Breast epithelium (tissue), 4 donors: ENCODE data around the gene ZNFX1. TPM values are rescaled to one million over a fixed set of nuclear protein-coding genes. Genes with fewer than 3 reads are reported as not detected.

Experiments used
- DNase-seq, 2 donors: peaks; one replicate each; pipeline ENCODE4 v3.0.0-alpha.2; 2019; ENCODE audit warnings: low spot score in 2 of 2
- H3K27ac ChIP-seq, 2 donors: fragments of 200-600 bp; sonication (generic) in 1 of 2; one replicate each; pipeline ENCODE4 v1.5.1; 2016 to 2019; ENCODE audit warnings: mild to moderate bottlenecking in 1 of 2
- H3K27me3 ChIP-seq, 2 donors: fragments of 200-600 bp; sonication (generic) in 1 of 2; one replicate each; pipeline versions ENCODE4 v1.5.1 to v1.6.0; 2017 to 2019; ENCODE audit warnings: control low read depth in 1 of 2, mild to moderate bottlenecking in 1 of 2
- H3K36me3 ChIP-seq: fragments of 200-600 bp; one replicate; pipeline ENCODE4 v1.5.1; 2019
- H3K4me1 ChIP-seq, 2 donors: fragments of 200-600 bp; sonication (generic); one replicate each; pipeline ENCODE4 v1.5.1; 2016 to 2019; ENCODE audit warnings: control low read depth in 1 of 2
- H3K4me3 ChIP-seq, 3 donors: fragments of 200-600 bp; sonication (generic); 1 replicate in 2 of 3; 2 replicates in 1 of 3; pipeline ENCODE4 v1.5.1; 2016 to 2019; ENCODE audit warnings: mild to moderate bottlenecking in 3 of 3, moderate library complexity in 2 of 3
- H3K9me3 ChIP-seq, 2 donors: fragments of 200-600 bp; sonication (generic) in 1 of 2; one replicate each; pipeline ENCODE4 v1.5.1; 2016 to 2019; ENCODE audit warnings: control low read depth in 1 of 2
- POLR2A ChIP-seq: fragments of 450-650 bp; IDR thresholded peaks from one replicate; pipeline ENCODE4 v1.6.1; 2016; ENCODE audit warnings: antibody characterized with exemption, mild to moderate bottlenecking, moderate library complexity
- POLR2AphosphoS5 ChIP-seq, 3 donors: sonication (generic); formaldehyde crosslinking; IDR thresholded peaks; one replicate each; pipeline ENCODE4 v1.6.1; 2017; ENCODE audit warnings: antibody characterized with exemption in 3 of 3
- intact Hi-C: fragments of 100-400 bp; cut with DNase I; formaldehyde crosslinking; loops from one replicate; pipeline ENCODE4 v1.15.1; 2023; ENCODE audit warnings: low total_unique reads
- total RNA-seq, 3 donors: library from RNA; depleted of rRNA; stranded (reverse); fragments of >200 nt; gene quantifications; one replicate each; pipeline ENCODE4 v1.1.0, GENCODE V29; 2016
- TF ChIP-seq, protein P1 (sequence below), 3 donors: fragments of 450-650 bp; IDR thresholded peaks; one replicate each; pipeline ENCODE4 v1.5.1; 2016 to 2017; ENCODE audit warnings: antibody characterized with exemption in 3 of 3, mild to moderate bottlenecking in 3 of 3, moderate library complexity in 3 of 3

The ZNFX1 gene
- total RNA-seq, 3 donors from 2014 or later: 36.3 to 42.1 (median 36.7) TPM

DNA sequence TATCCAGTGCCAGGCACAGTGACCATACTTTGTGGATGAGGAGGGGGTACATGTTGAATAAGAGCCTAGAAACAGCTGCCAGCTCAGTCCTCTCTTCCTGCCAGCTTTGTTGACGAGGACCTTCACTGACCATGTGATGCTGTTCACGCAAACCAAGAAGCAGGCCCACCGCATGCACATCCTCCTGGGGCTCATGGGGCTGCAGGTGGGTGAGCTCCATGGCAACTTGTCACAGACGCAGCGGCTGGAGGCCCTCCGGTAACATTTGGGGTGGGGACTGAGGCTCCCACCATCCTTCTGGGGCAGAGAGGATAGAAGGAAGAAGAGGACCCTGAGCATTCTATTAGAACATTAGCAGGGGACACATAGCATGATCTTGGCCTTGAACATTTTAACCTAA is 43.0 kb downstream of the ZNFX1 start:
- no peak for TF ChIP-seq POLR2AphosphoS5 (IDR thresholded peaks at IDR 0.05)
- Histone ChIP-seq H3K27ac (no peak overlapping the region), H3K36me3 (peaks cover 51% of the 10 kb centered on the region), H3K27me3 (no peaks in the 10 kb centered on the region), H3K9me3 (no peaks in the 10 kb centered on the region), H3K4me1 (no peaks in the 10 kb centered on the region), H3K4me3 (no peak overlapping the region)
- intact Hi-C loops: loop anchor here (10.0 kb wide), 1 partner anchor 1990 kb away; no protein-coding TSS in a partner anchor
- DNase-seq: no peak

DNA sequence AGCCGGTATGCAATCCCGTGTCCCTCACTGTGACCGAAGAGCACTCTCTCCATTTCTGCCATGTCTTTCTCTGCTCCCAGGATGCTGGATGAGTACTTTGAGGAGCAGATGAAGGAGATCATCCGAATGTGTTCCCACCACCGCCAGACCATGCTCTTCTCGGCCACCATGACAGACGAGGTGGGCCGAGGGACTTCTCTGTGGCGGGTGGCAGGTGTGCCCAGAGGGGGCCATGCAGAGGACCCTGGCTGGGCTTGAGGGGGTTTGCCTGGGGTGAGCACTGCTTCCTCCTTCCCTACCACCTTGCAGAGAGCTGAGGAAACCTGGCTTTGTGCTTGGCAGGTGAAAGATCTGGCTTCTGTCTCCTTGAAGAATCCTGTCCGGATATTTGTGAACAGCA is 44.6 kb downstream of the ZNFX1 start:
- H3K27me3 ChIP-seq: no peaks in the 10 kb centered on the region
- no peak overlapping the region for H3K27ac ChIP-seq
- H3K4me1 ChIP-seq: no peaks in the 10 kb centered on the region
- no peaks in the 10 kb centered on the region for H3K9me3 ChIP-seq
- DNase-seq: no peak
- no peak overlapping the region for H3K4me3 ChIP-seq
- intact Hi-C loops: loop anchor here (10.0 kb wide), 1 partner anchor 1988 kb away; no protein-coding TSS in a partner anchor
- peaks cover 43% of the 10 kb centered on the region for H3K36me3 ChIP-seq
- no peak for TF ChIP-seq POLR2AphosphoS5 (IDR thresholded peaks at IDR 0.05)

DNA sequence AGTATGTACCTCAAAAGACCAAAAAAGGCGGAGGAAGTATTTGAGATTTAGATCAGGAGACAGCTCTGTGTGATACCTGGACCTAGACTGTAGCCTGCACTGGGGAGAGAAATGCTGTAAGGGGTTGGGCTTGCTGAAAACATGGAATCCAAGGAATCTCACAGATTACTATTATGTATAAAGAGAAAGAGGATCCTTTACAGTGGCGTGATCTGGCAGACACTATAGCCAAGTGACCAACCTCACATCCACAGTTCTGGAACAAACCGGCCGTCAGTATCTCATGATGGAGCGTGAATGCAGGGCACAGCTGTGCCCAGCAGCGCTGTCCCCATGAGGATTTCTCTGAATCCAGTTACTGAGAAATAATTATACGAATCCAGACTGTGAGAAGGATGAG is 46.4 kb downstream of the ZNFX1 start:
- DNase-seq: no peak
- Histone ChIP-seq H3K9me3 (no peaks in the 10 kb centered on the region), H3K36me3 (peaks cover 32% of the 10 kb centered on the region), H3K27me3 (no peaks in the 10 kb centered on the region), H3K4me1 (no peaks in the 10 kb centered on the region), H3K4me3 (no peak overlapping the region), H3K27ac (peak overlapping the region in 1 of 2 donors; percentile 67)
- TF ChIP-seq, protein P1, sequence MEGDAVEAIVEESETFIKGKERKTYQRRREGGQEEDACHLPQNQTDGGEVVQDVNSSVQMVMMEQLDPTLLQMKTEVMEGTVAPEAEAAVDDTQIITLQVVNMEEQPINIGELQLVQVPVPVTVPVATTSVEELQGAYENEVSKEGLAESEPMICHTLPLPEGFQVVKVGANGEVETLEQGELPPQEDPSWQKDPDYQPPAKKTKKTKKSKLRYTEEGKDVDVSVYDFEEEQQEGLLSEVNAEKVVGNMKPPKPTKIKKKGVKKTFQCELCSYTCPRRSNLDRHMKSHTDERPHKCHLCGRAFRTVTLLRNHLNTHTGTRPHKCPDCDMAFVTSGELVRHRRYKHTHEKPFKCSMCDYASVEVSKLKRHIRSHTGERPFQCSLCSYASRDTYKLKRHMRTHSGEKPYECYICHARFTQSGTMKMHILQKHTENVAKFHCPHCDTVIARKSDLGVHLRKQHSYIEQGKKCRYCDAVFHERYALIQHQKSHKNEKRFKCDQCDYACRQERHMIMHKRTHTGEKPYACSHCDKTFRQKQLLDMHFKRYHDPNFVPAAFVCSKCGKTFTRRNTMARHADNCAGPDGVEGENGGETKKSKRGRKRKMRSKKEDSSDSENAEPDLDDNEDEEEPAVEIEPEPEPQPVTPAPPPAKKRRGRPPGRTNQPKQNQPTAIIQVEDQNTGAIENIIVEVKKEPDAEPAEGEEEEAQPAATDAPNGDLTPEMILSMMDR (IDR thresholded peaks at IDR 0.05): no peak
- TF ChIP-seq POLR2A (no peak), POLR2AphosphoS5 (IDR thresholded peaks at IDR 0.05) (no peak)
- intact Hi-C loops: loop anchor here (10.0 kb wide), 1 partner anchor 1987 kb away; no protein-coding TSS in a partner anchor

DNA sequence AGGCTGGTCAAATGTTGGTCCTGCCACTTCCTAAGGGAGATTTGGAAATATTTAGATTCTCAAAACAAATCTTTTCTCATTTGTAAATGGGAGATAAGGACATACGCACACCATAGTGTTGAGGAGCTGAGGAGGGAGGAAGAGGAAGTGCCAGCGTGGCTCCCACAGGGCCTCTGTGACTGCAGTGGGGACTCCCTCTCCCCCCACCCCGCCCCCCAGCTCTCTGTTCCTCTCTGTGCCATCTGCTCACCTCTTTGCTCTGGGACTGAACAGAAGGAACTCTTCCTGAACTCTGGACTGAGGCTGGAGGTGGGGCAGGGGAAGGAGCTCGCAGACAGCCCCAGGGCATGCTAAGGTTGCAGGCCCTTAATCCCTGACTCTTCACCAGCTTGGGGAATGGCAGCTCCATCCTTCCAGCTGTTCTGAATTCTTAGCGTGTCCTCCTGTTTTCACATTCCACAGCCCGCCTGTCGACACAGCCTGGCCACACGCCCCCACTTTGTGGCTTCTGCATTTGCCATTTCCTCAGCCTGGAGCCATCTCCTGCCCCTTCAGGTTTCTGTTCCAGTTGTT is 47.2 kb downstream of the ZNFX1 start:
- no peak overlapping the region for H3K4me3 ChIP-seq
- H3K4me1 ChIP-seq: no peaks in the 10 kb centered on the region
- TF ChIP-seq POLR2A: no peak
- no peak for TF ChIP-seq POLR2AphosphoS5 (IDR thresholded peaks at IDR 0.05)
- TF ChIP-seq, protein P1 (IDR thresholded peaks at IDR 0.05): no peak
- intact Hi-C loops: loop anchor here (10.0 kb wide), 1 partner anchor 1986 kb away; no protein-coding TSS in a partner anchor
- peak in 1 of 2 donors; percentile 74 for DNase-seq
- H3K36me3 ChIP-seq: peaks cover 27% of the 10 kb centered on the region
- H3K9me3 ChIP-seq: no peaks in the 10 kb centered on the region
- H3K27me3 ChIP-seq: no peaks in the 10 kb centered on the region
- peak overlapping the region; percentile 6 to 67 for H3K27ac ChIP-seq

DNA sequence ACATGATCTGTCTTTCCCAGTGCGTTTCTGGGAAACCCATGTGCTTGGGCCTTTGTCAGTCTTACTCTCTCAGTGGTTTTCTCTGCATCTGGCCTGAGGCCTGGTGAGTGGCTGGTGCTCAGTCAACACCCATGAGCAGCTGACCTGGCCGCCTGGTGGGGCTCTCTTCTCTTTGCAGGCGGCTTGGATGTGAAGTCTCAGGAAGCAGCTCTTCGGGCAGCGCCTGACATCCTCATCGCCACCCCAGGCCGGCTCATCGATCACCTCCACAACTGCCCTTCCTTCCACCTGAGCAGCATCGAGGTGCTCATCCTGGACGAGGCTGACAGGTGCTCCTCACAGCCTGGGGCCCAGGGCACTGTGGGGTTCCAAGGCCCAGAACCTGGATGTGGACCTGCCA is 47.8 kb downstream of the ZNFX1 start:
- intact Hi-C loops: loop anchor here (10.0 kb wide), 1 partner anchor 1985 kb away; no protein-coding TSS in a partner anchor
- Histone ChIP-seq H3K27me3 (no peaks in the 10 kb centered on the region), H3K36me3 (peaks cover 21% of the 10 kb centered on the region), H3K4me1 (no peaks in the 10 kb centered on the region), H3K9me3 (no peaks in the 10 kb centered on the region), H3K27ac (peak overlapping the region; percentile 6 to 67), H3K4me3 (no peak overlapping the region)
- no peak for TF ChIP-seq POLR2AphosphoS5 (IDR thresholded peaks at IDR 0.05)
- TF ChIP-seq, protein P1 (IDR thresholded peaks at IDR 0.05): no peak
- no peak for TF ChIP-seq POLR2A
- DNase-seq: no peak

DNA sequence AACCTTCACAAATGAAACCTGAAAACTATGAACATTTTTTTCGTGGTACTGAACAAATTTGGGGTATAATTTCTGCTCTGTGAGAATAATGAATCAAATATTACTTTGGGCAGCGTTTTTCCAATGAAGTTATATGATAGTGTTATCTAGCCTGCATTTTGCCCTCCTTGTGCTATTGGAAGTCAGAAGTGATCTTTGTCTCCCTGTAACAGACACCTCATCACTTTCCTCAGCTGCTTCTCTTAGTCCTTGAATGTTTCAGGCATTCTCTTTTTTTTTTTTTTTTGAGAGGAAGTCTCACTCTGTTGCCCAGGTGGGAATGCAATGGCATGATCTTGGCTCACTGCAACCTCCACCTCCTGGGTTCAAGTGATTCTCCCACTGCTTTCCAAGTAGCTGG is 48.5 kb downstream of the ZNFX1 start:
- no peak for DNase-seq
- no peak for TF ChIP-seq POLR2AphosphoS5 (IDR thresholded peaks at IDR 0.05)
- intact Hi-C loops: no loop called here
- Histone ChIP-seq H3K36me3 (peaks cover 15% of the 10 kb centered on the region), H3K4me3 (no peak overlapping the region), H3K27ac (no peak overlapping the region), H3K4me1 (no peaks in the 10 kb centered on the region), H3K9me3 (no peaks in the 10 kb centered on the region), H3K27me3 (no peaks in the 10 kb centered on the region)
